Left lung (tissue), 10 donors: ENCODE results near the gene KCNJ5. TPM values are rescaled to one million over a fixed set of nuclear protein-coding genes. Genes with fewer than 3 reads are reported as not detected.

ENCODE experiments used
- ATAC-seq: fragments of 200-7000 bp; cut with Tn5 transposase; one replicate; pipeline ENCODE4 v1.9.1; 2020; ENCODE audit warnings: moderate library complexity
- DNase-seq, 4 donors: peaks; one replicate each; pipeline ENCODE4 v3.0.0-alpha.2; 2013 to 2020
- H3K27ac ChIP-seq, 2 donors: fragments of 200-600 bp; sonication (generic) in 1 of 2; one replicate each; pipeline versions ENCODE4 v1.5.0 to v1.8.0; 2020 to 2021
- H3K27me3 ChIP-seq, 2 donors: fragments of 200-600 bp; sonication (generic) in 1 of 2; one replicate each; pipeline versions ENCODE4 v1.5.0 to v1.8.0; 2020 to 2021
- H3K36me3 ChIP-seq, 2 donors: fragments of 200-600 bp; sonication (generic) in 1 of 2; one replicate each; pipeline versions ENCODE4 v1.5.0 to v1.8.0; 2020 to 2021
- H3K4me1 ChIP-seq, 2 donors: fragments of 200-600 bp; one replicate each; pipeline ENCODE4 v1.8.0; 2021
- H3K4me3 ChIP-seq, 2 donors: fragments of 200-600 bp; sonication (generic) in 1 of 2; one replicate each; pipeline versions ENCODE4 v1.5.0 to v1.8.0; 2020 to 2021; ENCODE audit warnings: mild to moderate bottlenecking in 1 of 2
- H3K9me3 ChIP-seq, 2 donors: fragments of 200-600 bp; sonication (generic) in 1 of 2; one replicate each; pipeline versions ENCODE4 v1.5.0 to v1.8.0; 2020 to 2021
- CTCF ChIP-seq, 2 donors: fragments of 200-600 bp; sonication (generic) in 1 of 2; IDR thresholded peaks; one replicate each; pipeline versions ENCODE4 v1.5.0 to v1.8.0; 2021; ENCODE audit warnings: antibody characterized with exemption in 2 of 2
- intact Hi-C, 2 donors: fragments of 100-400 bp; cut with DNase I; formaldehyde crosslinking; loops; one replicate each; pipeline versions ENCODE4 v1.11.2 to v1.14.2; 2022
- polyA plus RNA-seq, 6 donors: library from polyadenylated mRNA; unstranded; fragments of 120-200 nt; gene quantifications; one replicate each; pipeline ENCODE4 v1.2.1, GENCODE V29; 2013; ENCODE audit not compliant: insufficient read length in 6 of 6
- total RNA-seq, 2 donors: library from RNA; stranded (reverse); fragmentation: NEBNext Ultra II Directional; extraction: Animal tissue kit (Norgen Biotek cat#: 25700); gene quantifications; one replicate each; pipeline ENCODE4 v1.2.1, GENCODE V29; 2021
- donor health status: DM: no; HTN: yes; CAD: no.
- donor health status: DM: no; HTN: no; CAD: no.

Gene KCNJ5
- total and polyA plus RNA-seq, 8 donors, result 3.8 to 15.6 (median 11.3) TPM

- no peak for ATAC-seq
Observed at GRCh38 chr11:128913806-128914205, 22.6 kb downstream of the KCNJ5 start.

GRCh38 chr11:128914216-128915148 is 23.3 kb downstream of the KCNJ5 start:
- Histone ChIP-seq H3K4me1 (no peaks in the 10 kb centered on the region), H3K27me3 (no peaks in the 10 kb centered on the region), H3K27ac (no peak overlapping the region), H3K9me3 (no peaks in the 10 kb centered on the region), H3K36me3 (no peaks in the 10 kb centered on the region), H3K4me3 (no peak overlapping the region)
- intact Hi-C loops, result no loop called here
- DNase-seq (no peak), ATAC-seq (no peak)
- TF ChIP-seq CTCF (IDR thresholded peaks at IDR 0.05), result no peak

More at GRCh38 chr11:128913806-128914205, 22.6 kb downstream of the KCNJ5 start:
- no peak for DNase-seq
- Histone ChIP-seq H3K27me3 (no peaks in the 10 kb centered on the region), H3K27ac (no peak overlapping the region), H3K4me1 (peaks cover 0 to 7% of the 10 kb centered on the region in 2 donors), H3K9me3 (no peaks in the 10 kb centered on the region), H3K4me3 (no peak overlapping the region), H3K36me3 (no peaks in the 10 kb centered on the region)
- TF ChIP-seq CTCF (IDR thresholded peaks at IDR 0.05), result no peak
- intact Hi-C loops, result no loop called here

- H3K9me3 ChIP-seq, result no peaks in the 10 kb centered on the region
- no peaks in the 10 kb centered on the region for H3K4me1 ChIP-seq
- H3K27me3 ChIP-seq, result no peaks in the 10 kb centered on the region
- intact Hi-C loops, result no loop called here
- no peak overlapping the region for H3K4me3 ChIP-seq
- H3K36me3 ChIP-seq, result no peaks in the 10 kb centered on the region
- TF ChIP-seq CTCF (IDR thresholded peaks at IDR 0.05), result no peak
- no peak for ATAC-seq
- DNase-seq, result no peak
- H3K27ac ChIP-seq, result no peak overlapping the region
Observed at GRCh38 chr11:128915149-128915521, 24.0 kb downstream of the KCNJ5 start.

- intact Hi-C loops, result no loop called here
- Histone ChIP-seq H3K27me3 (no peaks in the 10 kb centered on the region), H3K4me3 (no peak overlapping the region), H3K4me1 (no peaks in the 10 kb centered on the region), H3K27ac (no peak overlapping the region), H3K36me3 (no peaks in the 10 kb centered on the region), H3K9me3 (no peaks in the 10 kb centered on the region)
- DNase-seq, result no peak
- no peak for TF ChIP-seq CTCF (IDR thresholded peaks at IDR 0.05)
- ATAC-seq, result no peak
Observed at GRCh38 chr11:128916037-128916572, 24.9 kb downstream of the KCNJ5 start.

GRCh38 chr11:128916681-128917080 is 25.5 kb downstream of the KCNJ5 start:
- no peak overlapping the region for H3K27ac ChIP-seq
- no peaks in the 10 kb centered on the region for H3K36me3 ChIP-seq
- no peak for ATAC-seq
- TF ChIP-seq CTCF (IDR thresholded peaks at IDR 0.05), result no peak
- DNase-seq, result no peak
- H3K4me3 ChIP-seq, result no peak overlapping the region
- H3K4me1 ChIP-seq, result no peaks in the 10 kb centered on the region
- intact Hi-C loops, result no loop called here
- H3K27me3 ChIP-seq, result no peaks in the 10 kb centered on the region
- no peaks in the 10 kb centered on the region for H3K9me3 ChIP-seq
